ENCODE data around the gene VWA5B2.

GRCh38 chr3:184236636-184237035 lies 7.3 kb downstream of the VWA5B2 start:
- TF ChIP-seq CTCF (conservative IDR thresholded peaks at IDR 0.05; ENCODE audit: low read depth, low read length) (no peak), EZH2phosphoT487 (IDR thresholded peaks at IDR 0.05; ENCODE audit: borderline replicate concordance, low read length) (no peak), EZH2 (IDR thresholded peaks at IDR 0.05; ENCODE audit: low read length, unreplicated experiment) (no peak)

Data from PC-3 (cell line).